GM19035 (cell line): Measurements from ENCODE around the gene TNS2.
"Not testable (repeated sequence)": the region's sequence is repeated elsewhere in the genome, so short reads cannot be mapped to it uniquely, and the experiment has no call there.

Experiments used
- ATAC-seq: cut with Tn5 transposase; IDR thresholded peaks from one replicate; pipeline ENCODE4 v1.9.1; 2021; ENCODE audit not compliant: unreplicated experiment

TNS2 gene

DNA sequence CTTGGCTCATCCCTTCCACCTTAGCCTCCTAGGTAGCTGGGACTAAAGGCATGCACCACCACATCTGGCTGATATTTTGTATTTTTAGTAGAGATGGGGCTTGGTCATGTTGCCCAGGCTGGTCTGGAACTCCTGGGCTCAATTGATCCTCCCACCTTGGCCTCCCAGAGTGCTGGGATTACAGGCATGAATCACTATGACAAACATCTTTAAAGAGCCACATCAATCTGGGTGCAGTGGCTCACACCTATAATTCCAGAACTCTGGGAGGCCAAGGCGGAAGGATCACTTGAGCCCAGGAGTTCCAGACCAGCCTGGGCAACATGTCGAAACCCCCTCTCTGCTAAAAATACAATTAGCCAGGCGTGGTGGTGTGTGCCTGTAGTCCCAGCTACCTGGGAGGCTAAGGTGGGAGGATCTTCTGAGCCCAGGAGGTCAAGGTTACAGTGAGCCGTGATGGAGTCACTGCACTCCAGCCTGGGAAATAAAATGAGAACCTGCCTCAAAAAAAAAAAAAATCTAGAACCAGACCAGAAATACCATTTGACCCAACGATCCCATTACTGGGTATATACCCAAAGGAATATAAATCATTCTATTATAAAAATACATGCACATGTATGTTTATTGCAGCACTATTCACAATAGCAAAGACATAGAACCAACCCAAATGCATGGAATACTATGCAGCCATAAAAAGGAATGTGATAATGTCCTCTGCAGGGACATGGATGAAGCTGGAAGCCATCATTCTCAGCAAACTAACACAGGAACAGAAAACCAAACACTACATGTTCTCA lies 45.1 kb downstream of the TNS2 start:
- not testable (repeated sequence) for ATAC-seq

DNA sequence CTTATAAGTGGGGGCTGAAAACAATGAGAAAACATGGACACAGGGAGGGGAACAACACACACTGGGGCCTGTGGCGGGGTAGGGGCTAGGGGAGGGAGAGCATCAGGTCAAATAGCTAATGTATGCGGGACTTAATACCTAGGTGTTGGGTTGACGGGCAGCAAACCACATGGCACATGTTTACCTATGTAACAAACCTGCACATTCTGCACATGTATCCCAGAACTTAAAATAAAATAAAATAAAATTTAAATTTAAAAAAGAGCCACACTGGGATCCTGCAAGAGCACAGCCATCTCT lies 45.7 kb downstream of the TNS2 start:
- not testable (repeated sequence) for ATAC-seq

DNA sequence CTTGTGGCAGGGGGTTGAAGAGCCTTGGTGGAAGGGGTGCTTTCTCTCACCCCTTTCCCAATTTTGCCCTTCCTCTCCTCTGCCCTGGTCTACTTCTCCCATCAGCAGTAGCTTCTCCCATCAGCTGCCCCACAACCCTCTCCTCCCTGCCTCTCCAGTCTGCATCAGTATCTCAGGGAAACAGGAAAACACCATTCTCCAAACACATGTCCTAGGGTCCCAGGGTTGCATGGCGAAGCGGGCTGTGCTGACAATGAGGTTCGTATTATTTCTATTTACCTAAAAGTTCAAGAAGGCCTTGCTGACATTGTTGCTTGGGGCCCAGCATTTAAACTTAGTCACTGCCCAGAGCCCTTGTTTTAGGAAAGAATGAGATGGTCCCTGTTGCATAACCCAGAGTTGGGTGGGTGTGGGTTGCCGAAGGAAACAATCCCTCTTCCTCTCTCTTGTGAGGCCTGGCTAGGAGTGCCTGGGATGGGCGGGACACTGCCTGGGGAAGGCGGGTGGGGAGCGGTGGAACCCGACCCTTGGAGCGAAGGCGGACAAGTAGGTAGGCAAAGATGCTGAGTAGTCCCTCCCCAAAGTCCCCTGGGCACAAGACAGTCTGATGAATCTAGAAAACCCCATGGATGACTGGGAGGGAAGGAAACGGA lies 46.4 kb downstream of the TNS2 start:
- ATAC-seq: no peak

DNA sequence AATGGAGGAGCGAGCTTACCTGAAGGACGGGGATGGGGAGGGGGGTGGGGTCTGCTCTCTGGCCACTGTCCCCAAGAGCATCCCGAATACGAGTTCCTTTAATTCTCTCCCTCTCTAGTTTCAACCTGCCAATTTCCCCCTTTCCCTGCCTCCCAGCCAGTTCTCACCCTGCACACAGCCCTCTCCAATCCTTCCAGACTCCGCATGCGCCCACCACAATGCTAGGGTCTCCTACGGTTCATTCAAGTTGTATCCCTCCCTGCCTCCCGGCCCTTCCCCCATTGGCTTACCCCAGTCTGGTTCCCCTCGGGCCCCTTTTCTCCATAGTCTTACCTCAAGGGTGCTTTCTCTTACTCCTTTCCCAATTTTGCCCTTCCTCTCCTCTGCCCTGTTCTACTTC lies 46.9 kb downstream of the TNS2 start:
- ATAC-seq: no peak

DNA sequence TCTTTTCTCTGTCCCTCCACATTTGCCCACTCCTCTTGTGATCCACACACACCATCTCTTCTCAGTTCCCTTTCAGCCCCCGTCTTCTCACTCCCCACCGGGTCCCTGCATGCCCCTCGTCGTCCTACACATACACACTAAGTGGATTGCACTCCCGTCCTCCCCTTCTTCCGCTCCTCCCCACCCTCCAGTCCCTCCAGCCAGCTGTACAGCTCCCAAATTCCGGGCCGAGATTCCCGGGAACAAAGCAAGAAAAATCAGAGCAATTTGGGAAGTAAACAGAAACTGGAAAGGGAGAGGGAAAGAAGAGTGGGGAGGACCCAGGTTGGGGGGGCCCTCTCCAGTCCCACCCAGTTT lies 47.3 kb downstream of the TNS2 start:
- ATAC-seq: no peak

DNA sequence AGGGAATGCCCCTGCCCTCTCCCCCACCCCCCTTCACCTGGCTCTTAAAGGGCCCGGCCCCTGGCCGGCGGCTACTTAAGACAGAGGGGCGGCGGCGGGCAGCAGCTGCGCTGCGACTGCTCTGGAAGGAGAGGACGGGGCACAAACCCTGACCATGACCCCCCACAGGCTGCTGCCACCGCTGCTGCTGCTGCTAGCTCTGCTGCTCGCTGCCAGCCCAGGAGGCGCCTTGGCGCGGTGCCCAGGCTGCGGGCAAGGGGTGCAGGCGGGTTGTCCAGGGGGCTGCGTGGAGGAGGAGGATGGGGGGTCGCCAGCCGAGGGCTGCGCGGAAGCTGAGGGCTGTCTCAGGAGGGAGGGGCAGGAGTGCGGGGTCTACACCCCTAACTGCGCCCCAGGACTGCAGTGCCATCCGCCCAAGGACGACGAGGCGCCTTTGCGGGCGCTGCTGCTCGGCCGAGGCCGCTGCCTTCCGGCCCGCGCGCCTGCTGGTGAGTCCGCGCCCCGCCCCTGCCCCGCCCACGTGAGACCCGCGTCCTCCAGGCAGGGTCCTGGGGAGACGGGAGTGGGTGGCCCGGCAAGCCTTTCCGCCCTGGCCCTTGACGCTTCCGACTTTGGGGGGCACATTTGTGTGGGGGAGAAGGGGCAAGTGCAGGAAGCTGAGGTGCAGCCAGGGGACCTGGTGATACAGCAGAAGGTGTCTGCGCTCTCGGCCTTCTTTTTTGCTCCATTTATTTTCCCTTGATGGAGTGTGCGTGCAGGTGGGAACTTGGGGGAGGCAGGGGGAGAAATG lies 47.9 kb downstream of the TNS2 start, which contains the start of gene IGFBP6:
IGFBP6 (plus strand) TSS at position 104 of the 790 bp plus-strand sequence; CDS start at position 155, 51 bp downstream.
- peak; percentile 50 for ATAC-seq

DNA sequence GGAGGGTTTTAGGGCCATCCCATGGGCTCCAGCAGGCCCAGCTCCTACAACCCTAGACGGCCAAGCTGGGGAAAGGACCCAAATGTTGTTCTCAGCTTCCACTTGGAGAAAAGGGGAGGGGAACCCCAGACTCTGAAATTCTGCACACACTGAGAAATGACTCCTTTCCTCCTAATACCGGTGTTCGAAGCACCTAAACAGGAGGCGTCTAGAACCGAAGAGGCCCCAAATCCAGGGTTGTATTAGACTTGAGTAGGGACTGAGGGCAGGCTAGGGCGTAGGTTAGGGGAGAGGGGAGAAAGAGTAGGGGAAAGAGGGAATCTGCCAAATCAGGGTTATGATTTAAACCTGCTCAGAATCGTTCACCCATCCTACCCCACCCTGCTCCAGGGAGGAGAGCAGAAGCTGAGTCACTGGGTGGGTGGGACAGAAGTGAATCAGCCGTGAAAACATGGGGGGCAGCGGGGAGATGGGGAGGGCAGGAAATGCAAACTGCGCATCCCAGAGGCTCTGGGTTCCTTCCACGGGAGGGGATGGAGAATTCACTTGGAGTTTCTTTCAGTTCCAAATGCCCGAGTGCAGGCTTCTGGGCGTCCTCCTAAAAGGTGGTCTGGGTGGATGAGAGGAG lies 48.6 kb downstream of the TNS2 start:
- ATAC-seq: no peak

DNA sequence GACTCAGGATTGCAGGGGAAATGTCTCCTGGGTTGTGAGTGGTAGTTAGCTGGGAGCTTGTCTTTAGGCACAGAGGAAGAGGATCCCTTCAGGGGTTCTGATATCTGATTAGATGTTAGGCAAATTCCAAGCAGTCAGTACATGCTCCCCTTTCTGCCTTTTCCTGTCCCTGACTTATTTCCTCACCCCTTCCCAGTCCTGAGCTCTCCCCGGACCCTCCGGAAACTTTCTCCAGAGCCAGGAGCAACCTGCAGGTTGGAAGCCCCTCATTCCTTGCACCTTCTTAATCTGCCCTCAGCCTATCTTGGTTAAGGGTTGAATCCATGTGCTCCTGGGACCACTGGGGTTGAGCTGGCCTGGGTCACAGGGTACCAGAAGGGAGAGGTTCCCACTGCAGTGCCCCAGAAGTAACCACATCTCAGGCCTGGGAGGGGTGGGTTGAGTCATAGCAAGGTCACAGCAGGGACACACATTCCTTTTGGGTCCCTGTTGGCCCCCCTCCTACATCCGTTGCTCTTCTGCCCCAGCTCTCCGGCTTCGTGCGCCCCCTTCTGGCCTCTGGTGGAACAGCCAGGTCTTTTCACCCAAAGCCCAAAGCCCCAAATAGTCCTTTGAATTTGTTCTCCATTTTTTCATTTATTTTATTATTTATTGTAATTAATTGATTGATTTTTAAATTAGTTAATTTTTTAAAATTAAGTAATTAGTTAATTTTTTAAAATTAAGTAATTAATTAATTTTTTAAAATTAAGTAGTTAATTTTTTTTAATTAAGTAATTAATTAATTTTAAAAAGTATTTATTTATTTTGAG lies 49.4 kb downstream of the TNS2 start:
- no peak for ATAC-seq

DNA sequence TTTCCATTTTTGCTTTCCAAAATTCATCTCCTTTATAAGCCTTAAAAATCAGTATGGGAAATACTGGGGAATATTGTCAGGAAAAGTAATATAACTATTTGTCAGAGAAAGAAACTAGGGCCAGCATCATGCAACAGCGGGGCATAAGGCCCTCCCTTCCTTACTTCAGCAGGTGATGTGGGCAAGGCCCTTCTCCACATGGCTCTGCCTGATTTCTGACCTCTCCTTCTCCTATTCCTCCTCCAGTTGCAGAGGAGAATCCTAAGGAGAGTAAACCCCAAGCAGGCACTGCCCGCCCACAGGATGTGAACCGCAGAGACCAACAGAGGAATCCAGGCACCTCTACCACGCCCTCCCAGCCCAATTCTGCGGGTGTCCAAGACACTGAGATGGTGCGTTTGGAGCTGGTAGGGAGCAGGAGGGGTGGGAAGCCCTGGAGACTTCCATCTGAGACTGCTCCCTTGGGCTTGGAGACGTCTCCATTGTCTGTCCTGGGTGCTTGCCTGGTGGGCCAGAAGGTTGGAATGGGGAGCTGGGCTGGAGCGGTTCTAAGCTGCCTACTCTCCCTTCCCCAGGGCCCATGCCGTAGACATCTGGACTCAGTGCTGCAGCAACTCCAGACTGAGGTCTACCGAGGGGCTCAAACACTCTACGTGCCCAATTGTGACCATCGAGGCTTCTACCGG lies 50.7 kb downstream of the TNS2 start:
- no peak for ATAC-seq

DNA sequence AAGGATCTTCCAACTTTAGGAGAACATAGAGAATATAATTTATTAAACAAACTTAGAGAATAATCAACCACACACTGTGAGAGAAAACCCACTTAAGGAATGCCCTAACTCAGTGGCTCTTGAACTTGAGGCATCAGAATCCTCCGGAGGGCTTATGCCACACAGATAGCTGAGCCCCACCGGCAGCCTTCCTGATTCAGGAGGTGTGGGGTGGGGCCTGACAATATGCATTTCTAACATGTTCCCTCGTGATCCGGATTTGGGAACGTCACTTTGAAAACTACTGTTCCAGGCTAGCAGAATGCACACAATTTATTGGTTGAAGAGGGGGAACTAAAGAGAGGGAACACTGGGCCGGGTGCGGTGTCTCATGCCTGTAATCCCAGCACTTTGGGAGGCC lies 51.4 kb downstream of the TNS2 start:
- no peak for ATAC-seq

DNA sequence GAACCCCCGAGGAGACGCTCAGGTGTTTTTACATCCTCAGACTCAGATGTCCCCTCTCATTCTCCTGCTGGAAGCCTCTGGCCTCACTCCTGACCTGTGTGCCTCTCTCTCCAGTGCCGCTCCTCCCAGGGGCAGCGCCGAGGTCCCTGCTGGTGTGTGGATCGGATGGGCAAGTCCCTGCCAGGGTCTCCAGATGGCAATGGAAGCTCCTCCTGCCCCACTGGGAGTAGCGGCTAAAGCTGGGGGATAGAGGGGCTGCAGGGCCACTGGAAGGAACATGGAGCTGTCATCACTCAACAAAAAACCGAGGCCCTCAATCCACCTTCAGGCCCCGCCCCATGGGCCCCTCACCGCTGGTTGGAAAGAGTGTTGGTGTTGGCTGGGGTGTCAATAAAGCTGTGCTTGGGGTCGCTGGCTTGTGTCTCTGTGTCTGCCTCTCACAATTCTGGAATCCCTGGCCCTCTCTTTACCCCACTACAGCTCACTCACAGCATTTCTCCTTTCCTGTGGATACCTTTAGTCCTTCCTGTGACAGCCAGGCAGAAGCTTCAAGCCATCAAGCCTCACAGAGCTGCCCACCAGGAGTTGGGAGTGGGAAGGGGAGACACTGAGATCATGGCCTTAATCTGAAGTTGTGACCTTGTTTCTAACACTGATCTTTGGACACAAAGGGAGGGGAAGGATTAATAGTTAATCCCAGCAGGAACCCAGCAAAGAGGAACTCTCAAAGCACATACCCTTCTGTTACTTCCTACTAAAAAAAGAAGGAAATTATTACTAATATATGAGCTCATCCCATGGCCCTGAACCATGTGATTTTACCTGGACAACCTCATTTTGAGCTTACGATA lies 52.3 kb downstream of the TNS2 start:
- no peak for ATAC-seq

DNA sequence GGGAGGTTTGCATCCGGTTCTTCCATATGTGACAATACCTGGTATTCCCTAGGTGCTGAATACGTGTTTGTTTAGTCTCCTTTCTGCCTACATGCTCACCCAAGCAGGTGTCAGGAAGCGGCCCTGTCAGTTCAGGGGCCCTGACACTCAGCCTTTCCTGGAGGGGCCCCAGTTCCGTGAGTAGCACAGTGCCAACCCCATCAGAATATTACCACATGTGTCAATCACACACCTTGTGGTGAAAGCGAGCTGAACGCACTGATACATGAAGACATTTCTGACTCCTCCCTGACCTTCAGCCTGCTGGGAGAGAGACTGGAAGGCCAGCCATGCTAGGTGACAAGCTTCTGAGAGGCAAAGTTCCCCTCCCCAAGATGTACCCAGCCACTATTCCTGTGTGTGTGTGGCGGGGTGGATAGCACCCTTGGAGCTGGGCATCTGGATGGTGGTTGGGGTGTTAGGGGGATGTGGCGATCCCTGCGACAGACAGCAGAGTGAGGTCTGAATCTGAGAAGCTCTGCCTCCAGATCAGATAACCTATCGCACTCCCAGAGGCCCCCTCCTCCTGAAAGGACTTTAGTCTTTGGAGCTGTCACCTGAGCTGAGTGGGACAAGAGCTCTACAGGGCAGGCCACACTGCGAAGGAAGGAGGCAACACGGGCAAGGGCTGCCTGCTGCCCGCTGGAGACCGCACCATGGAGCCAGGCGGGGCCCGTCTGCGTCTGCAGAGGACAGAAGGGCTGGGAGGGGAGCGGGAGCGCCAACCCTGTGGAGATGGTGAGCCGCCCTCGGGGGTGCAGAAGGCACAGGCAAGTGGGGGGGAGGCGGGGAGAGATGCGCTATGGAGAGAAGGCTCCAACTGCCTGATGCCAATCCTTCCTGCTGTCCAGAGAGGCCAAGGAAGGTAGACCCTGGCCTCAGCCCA lies 53.3 kb downstream of the TNS2 start, which contains the start of gene SOAT2:
SOAT2 (plus strand) TSS at position 604 of the 925 bp plus-strand sequence; CDS start at position 696, 92 bp downstream.
- no peak for ATAC-seq

DNA sequence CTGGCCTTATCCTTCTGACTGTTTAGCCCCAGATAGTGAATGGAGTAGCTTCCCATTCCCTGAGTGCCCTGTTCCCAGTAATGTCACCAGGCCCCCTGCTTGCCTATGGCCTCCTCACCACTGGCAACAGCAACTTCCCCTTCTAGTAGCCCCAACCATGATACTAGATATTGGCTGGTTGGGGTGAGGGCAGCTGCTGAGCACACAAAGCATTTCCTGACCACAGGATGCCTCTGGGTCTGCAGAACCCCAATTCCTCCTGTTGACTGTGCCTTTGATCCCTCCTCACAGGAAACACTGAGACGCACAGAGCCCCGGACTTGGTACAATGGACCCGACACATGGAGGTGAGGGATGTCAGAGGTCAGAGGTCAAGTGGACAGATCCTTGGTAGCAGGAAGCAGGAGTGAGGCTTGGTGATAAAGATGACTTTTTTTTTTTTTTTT lies 54.0 kb downstream of the TNS2 start:
- ATAC-seq: no peak

DNA sequence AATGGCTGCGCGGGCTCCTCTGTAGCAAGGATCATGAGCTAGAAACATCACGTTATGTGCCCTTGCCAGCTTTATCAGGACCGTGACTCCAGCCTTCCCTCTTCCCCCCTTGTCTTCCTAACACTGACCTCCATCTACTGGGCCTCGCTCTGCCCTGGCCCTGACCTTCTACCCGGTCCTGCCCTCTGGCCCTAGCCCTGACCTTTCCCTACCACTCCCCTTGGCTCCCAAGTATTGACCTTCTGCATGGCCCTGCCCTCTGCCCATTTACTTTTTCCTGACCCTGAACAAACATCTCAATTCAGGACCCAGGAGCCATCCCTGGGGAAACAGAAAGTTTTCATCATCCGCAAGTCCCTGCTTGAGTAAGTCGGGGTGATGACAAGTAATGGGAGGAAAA lies 55.4 kb downstream of the TNS2 start:
- ATAC-seq: no peak

DNA sequence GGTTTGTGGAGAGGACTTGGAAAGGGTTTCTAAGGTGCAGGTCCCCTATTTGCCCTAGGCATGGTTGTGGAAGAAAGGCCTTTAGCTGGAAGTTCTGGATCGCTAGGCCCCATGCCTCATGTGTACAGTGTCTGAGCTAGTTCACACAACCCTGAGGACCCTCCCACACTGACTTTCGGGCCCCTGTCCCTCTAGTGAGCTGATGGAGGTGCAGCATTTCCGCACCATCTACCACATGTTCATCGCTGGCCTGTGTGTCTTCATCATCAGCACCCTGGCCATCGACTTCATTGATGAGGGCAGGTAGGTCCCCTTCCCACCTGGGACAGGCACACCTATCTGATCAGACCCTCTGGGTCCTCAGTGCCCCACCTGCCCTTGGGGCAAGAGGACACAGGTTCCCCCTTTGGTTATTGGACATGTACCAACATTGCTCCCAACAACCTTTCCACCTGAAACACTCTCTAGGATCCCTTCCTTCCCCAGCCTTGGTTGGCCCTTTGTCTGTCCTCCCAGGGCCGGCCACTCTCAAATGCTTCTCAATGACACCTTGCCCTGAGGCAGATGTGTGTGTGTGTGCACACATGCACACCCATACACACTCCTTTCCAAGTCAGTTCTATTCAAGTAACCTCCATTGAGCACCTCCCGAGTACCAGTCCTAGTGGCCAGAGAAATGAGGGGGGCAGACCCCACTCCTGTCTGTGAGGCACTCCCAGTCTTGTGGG lies 56.0 kb downstream of the TNS2 start:
- no peak for ATAC-seq

DNA sequence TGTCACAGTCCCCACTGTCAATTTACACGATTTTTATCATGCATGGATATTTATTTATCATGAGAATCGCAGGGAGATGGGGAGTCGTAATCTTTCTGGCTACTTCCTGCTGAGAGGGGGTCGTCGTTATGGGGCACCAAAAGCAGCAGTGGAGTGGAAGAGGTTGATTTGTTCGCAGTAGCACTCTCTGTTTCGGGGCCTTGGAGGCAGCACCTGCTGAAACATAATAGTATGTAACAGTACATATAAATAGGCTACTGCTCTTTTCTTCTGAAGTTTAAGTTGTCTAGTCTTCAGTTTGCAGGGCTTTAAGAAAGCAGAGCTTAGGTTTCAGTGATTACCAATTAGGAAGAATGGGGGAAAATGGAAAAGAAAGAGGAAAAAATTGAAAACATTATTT lies 57.3 kb downstream of the TNS2 start:
- no peak for ATAC-seq

DNA sequence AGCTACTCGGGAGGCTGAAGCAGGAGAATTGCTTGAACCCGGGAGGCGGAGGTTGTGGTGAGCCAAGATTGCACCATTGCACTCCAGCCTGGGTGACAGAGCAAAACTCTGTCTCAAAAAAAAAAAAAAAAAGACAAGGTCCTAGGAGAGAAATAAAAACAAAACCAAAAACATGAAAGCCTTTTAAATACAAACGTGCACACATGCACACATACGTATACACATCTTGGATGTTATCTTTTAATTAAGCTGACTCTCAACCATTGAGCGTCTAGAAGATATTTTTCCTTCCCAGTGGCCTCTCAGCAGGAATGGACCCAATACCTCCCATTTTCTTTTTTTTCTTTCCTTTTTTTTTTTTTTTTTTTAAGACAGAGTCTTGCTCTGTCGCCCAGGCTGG lies 62.6 kb downstream of the TNS2 start:
- ATAC-seq: not testable (repeated sequence)
